Endothelial cell of umbilical vein (primary cell): ENCODE measurements around the gene UIMC1. TPM values are rescaled to one million over a fixed set of nuclear protein-coding genes. Genes with fewer than 3 reads are reported as not detected.

Source experiments
- BruUV-seq: library from RNA; stranded (reverse); fragments of 400-500 nt; replicated peaks from 2 replicates; lab custom pipeline; 2021; lab: Mats Ljungman, UMichigan
- CTCF ChIA-PET: fragments of 300-600, 350-600 bp; sonication (Branson Sonifier 250); formaldehyde crosslinking; loops from one replicate; lab custom pipeline; 2021; ENCODE audit warnings: antibody characterized with exemption, inconsistent platforms; lab: Charles Lee
- POLR2A ChIA-PET: fragments of 300-600, 350-600 bp; sonication (Branson Sonifier 250); formaldehyde crosslinking; loops from one replicate; lab custom pipeline; 2021; ENCODE audit warnings: antibody characterized with exemption, inconsistent platforms; lab: Charles Lee
- DNase-seq: peaks from one replicate; pipeline ENCODE4 v3.0.0-alpha.2; 2011; ENCODE audit warnings: low read depth, low spot score
- FAIRE-seq: peaks from 2 replicates; lab custom pipeline; 2011; peaks lifted over from hg19 to GRCh38; lab: Jason Lieb, UNC
- H2AFZ ChIP-seq: 2 replicates; pipeline ENCODE4 v1.6.0; 2012; ENCODE audit warnings: low read depth, low read length, control low read depth, inconsistent platforms
- H3K27ac ChIP-seq: 2 replicates; pipeline ENCODE4 v1.5.1; 2011; ENCODE audit warnings: low read depth, mild to moderate bottlenecking, control low read depth, low read length, moderate library complexity; ENCODE audit not compliant: insufficient read depth
- H3K27me3 ChIP-seq, 2 experiments: 2 replicates each; pipeline versions ENCODE4 v1.6.0 to v1.6.1; 2011; ENCODE audit warnings: low read length in 2 of 2, mixed read lengths in 1 of 2; ENCODE audit not compliant: control insufficient read depth in 2 of 2, insufficient read depth in 2 of 2
- H3K36me3 ChIP-seq, 2 experiments: 2 replicates in 1 of 2; 3 replicates in 1 of 2; pipeline ENCODE4 v1.5.1; 2011; ENCODE audit warnings: low read length in 2 of 2, mild to moderate bottlenecking in 1 of 2, moderate library complexity in 1 of 2; ENCODE audit not compliant: control insufficient read depth in 2 of 2, insufficient read depth in 2 of 2; ENCODE audit errors: extremely low read depth in 1 of 2
- H3K4me1 ChIP-seq: 3 replicates; pipeline ENCODE4 v1.5.1; 2011; ENCODE audit warnings: mild to moderate bottlenecking, low read length; ENCODE audit not compliant: control insufficient read depth, insufficient read depth; ENCODE audit errors: extremely low read depth
- H3K4me2 ChIP-seq: 2 replicates; pipeline ENCODE4 v1.6.1; 2011; ENCODE audit warnings: low read length, control low read depth, mixed read lengths; ENCODE audit not compliant: insufficient read depth
- H3K4me3 ChIP-seq, 3 experiments: fragments of 200-600 bp in 1 of 3; sonication (generic), shearing (Covaris generic) in 1 of 3; replicated peaks in 1 of 3; 2 replicates each; pipeline ENCODE4 v1.5.1; 2011 to 2016; ENCODE audit warnings: control low read depth in 3 of 3, low read length in 3 of 3, mild to moderate bottlenecking in 2 of 3, inconsistent platforms in 1 of 3, low read depth in 1 of 3, moderate library complexity in 1 of 3; ENCODE audit not compliant: insufficient read depth in 1 of 3
- H3K79me2 ChIP-seq: 2 replicates; pipeline ENCODE4 v1.6.0; 2012; ENCODE audit warnings: low read length, inconsistent platforms; ENCODE audit not compliant: control insufficient read depth, insufficient read depth
- H3K9ac ChIP-seq: replicated peaks from 2 replicates; pipeline ENCODE3; 2011; ENCODE audit warnings: low read length, control low read depth; ENCODE audit not compliant: insufficient read depth; ENCODE audit errors: extremely low read depth
- H3K9me1 ChIP-seq: replicated peaks from 3 replicates; pipeline ENCODE4 v1.6.0; 2011; ENCODE audit warnings: mild to moderate bottlenecking, low read length; ENCODE audit not compliant: control insufficient read depth, insufficient read depth; ENCODE audit errors: extremely low read depth
- H3K9me3 ChIP-seq: replicated peaks from 2 replicates; pipeline ENCODE4 v1.5.1; 2012; ENCODE audit warnings: low read length, inconsistent platforms; ENCODE audit not compliant: control insufficient read depth, insufficient read depth
- H4K20me1 ChIP-seq: replicated peaks from 2 replicates; pipeline ENCODE3; 2011; ENCODE audit warnings: mild to moderate bottlenecking, low read length; ENCODE audit not compliant: control insufficient read depth, insufficient read depth; ENCODE audit errors: extremely low read depth
- CTCF ChIP-seq, 2 donors: IDR thresholded peaks; 1 replicate in 1 of 2; 2 replicates in 1 of 2; pipeline ENCODE4 v1.5.1; 2011; ENCODE audit warnings: low read length in 2 of 2, mild to moderate bottlenecking in 2 of 2, moderate library complexity in 2 of 2, control low read depth in 1 of 2, inconsistent platforms in 1 of 2, low read depth in 1 of 2; ENCODE audit not compliant: insufficient read depth in 1 of 2; ENCODE audit errors: extremely low read depth in 1 of 2
- EZH2 ChIP-seq: IDR thresholded peaks from 2 replicates; pipeline ENCODE4 v1.6.1; 2012; ENCODE audit warnings: borderline replicate concordance, low read depth, mild to moderate bottlenecking, moderate library complexity, low read length, inconsistent platforms; ENCODE audit not compliant: severe bottlenecking
- FOS ChIP-seq: IDR thresholded peaks from 2 replicates; pipeline ENCODE4 v1.6.1; 2011; ENCODE audit warnings: mild to moderate bottlenecking, low read length, moderate library complexity, borderline replicate concordance; ENCODE audit not compliant: insufficient read depth
- GATA2 ChIP-seq: IDR thresholded peaks from 2 replicates; pipeline ENCODE4 v1.7.0; 2011; ENCODE audit warnings: low read depth, mild to moderate bottlenecking, moderate library complexity, mixed read lengths, low read length; ENCODE audit not compliant: insufficient read length, insufficient read depth
- JUN ChIP-seq: IDR thresholded peaks from 2 replicates; pipeline ENCODE4 v1.6.1; 2011; ENCODE audit warnings: borderline replicate concordance, low read depth; ENCODE audit not compliant: insufficient read length, insufficient read depth
- MAX ChIP-seq: IDR thresholded peaks from 2 replicates; pipeline ENCODE4 v1.6.1; 2011; ENCODE audit not compliant: insufficient read depth, insufficient read length
- MYC ChIP-seq: IDR thresholded peaks from one replicate; pipeline ENCODE4 v1.6.1; 2011; ENCODE audit warnings: mild to moderate bottlenecking, low read depth, low read length
- POLR2A ChIP-seq: IDR thresholded peaks from 2 replicates; pipeline ENCODE4 v1.6.1; 2012; ENCODE audit warnings: low read depth, mild to moderate bottlenecking, control low read depth, low read length
- POLR2AphosphoS5 ChIP-seq: IDR thresholded peaks from 2 replicates; pipeline ENCODE4 v1.6.1; 2012; ENCODE audit warnings: low read depth, mild to moderate bottlenecking, control low read depth, low read length, moderate library complexity; ENCODE audit not compliant: insufficient read depth
- dilution Hi-C: fragments of 300-500 bp; cut with MboI; formaldehyde crosslinking; loops from one replicate; pipeline ENCODE4 v1.15.0; 2019; ENCODE audit warnings: low sequenced_read_pairs; ENCODE audit not compliant: extremely low pct_ligation_motif_present
- intact Hi-C: fragments of 100-400 bp; cut with micrococcal nuclease; formaldehyde crosslinking; loops from one replicate; pipeline ENCODE4 v1.10.0; 2022
- polyA plus RNA-seq, 4 experiments: library from polyadenylated mRNA; depleted of rRNA in 3 of 4; stranded (reverse) in 3 of 4; unstranded in 1 of 4; fragments of >200 nt; gene quantifications; 2 replicates each; pipeline versions ENCODE4 v1.2.1 to v1.2.3, GENCODE V29; 2011 to 2012; ENCODE audit warnings: missing spikeins in 1 of 4
- total RNA-seq: library from RNA; stranded (reverse); gene quantifications from 2 replicates; pipeline ENCODE4 v1.2.3, GENCODE V29; 2021

Gene UIMC1
- total and polyA plus RNA-seq, 2 donors (not counting 3 experiments of a cell fraction or from before 2014, with no cell fraction given), result 17.2 to 60.1 TPM

- intact Hi-C loops (no loop called here), dilution Hi-C loops (no loop called here)
- Histone ChIP-seq H3K79me2 (no peaks in the 10 kb centered on the region), H3K36me3 (peaks cover 24 to 43% of the 10 kb centered on the region in 2 experiments), H3K9me3 (no peaks in the 10 kb centered on the region), H2AFZ (no peak overlapping the region), H4K20me1 (no peaks in the 10 kb centered on the region), H3K9me1 (no peaks in the 10 kb centered on the region), H3K4me1 (no peaks in the 10 kb centered on the region), H3K4me2 (no peak overlapping the region), H3K4me3 (no peak overlapping the region), H3K27me3 (no peaks in the 10 kb centered on the region), H3K9ac (no peak overlapping the region), H3K27ac (no peak overlapping the region)
- POLR2A ChIA-PET, result no interaction called here
- DNase-seq, result no peak
- FAIRE-seq, result no peak
- CTCF ChIA-PET, result interaction anchor here (1.1 kb wide), 1 partner anchor 10 kb away, joined by 3 read pairs; no protein-coding TSS in a partner anchor
- BruUV-seq, result no TSS peak
- TF ChIP-seq EZH2 (no peak), MYC (no peak), FOS (no peak), GATA2 (no peak), JUN (no peak), POLR2A (no peak), MAX (no peak), POLR2AphosphoS5 (no peak), CTCF (IDR thresholded peaks at IDR 0.05; ENCODE audit: extremely low read depth in 1 of 2, insufficient read depth in 1 of 2, low read depth in 1 of 2, low read length in 2 of 2) (no peak)
These were observed 100.5 kb downstream of the UIMC1 start for GRCh38 chr5:176906126-176906525.
